SHP77 (cell line): ENCODE results near the gene NACC1.
"Not testable (repeated sequence)": the region's sequence is repeated elsewhere in the genome, so short reads cannot be mapped to it uniquely, and the experiment has no call there.

Source experiments
- DNase-seq, 2 experiments: peaks; one replicate each; lab custom pipeline; 2025; lab: John Stamatoyannopoulos, UW

Gene NACC1

GRCh38 chr19:13164343-13165161 is 46.5 kb downstream of the NACC1 start:
- DNase-seq = peak; percentile 43 to 70

DNA sequence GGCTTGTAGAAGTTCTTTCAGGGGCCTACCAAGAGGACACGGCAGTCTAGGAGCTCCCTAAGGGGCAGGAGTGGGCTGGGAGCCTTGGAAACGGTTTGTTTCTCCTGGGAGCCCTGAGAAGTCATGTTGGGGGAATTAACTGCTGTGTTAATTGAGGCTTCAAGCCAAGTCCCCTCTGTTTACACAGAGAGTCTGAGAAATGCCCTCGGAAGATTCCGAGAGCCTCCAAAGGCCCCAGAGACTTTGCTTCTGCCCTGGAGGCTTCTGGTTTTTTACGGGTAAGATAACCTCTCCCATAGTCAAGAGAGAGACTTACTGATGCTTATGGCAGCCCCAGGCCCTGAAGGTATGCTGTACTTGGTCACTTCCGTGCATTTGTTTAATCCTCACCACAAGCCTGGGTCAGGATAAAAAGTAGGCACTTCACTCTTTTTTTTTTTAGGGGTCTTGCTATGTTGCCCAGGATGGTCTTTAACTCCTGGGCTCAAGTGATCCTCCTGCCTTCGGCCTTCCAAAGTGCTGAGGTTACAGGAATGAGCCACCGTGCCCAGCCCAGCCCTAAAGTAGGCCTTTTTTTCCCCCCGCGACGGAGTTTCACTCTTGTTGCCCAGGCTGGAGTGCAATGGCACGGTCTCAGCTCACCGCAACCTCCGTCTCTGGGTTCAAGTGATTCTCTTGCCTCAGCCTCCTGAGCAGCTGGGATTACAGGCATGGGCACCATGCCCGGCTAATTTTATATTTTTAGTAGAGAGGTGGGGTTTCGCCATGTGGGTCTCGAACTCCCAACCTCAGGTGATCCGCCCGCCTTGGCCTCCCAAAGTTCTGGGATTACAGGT is 47.3 kb downstream of the NACC1 start:
- DNase-seq = no peak

DNA sequence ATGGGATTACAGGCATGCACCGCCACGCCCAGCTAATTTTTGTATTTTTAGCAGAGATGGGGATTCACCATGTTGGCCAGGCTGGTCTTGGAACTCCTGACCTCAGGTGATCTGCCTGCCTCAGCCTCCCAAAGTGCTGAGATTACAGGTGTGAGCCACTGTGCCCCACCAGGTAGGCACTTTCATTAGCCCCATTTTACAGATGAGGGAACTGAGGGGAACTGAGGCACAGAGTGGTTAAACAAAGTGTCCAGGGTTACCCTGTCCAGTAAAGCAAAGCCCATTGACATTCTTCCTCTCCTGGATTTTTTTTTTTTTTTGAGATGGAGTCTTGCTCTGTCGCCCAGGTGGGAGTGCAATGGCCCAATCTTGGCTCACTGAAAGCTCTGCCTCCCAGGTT is 48.1 kb downstream of the NACC1 start:
- not testable (repeated sequence) for DNase-seq

- DNase-seq = no peak
These were observed 51.7 kb downstream of the NACC1 start for GRCh38 chr19:13169769-13170168.

GRCh38 chr19:13171146-13171545 is 53.1 kb downstream of the NACC1 start:
- no peak for DNase-seq

DNA sequence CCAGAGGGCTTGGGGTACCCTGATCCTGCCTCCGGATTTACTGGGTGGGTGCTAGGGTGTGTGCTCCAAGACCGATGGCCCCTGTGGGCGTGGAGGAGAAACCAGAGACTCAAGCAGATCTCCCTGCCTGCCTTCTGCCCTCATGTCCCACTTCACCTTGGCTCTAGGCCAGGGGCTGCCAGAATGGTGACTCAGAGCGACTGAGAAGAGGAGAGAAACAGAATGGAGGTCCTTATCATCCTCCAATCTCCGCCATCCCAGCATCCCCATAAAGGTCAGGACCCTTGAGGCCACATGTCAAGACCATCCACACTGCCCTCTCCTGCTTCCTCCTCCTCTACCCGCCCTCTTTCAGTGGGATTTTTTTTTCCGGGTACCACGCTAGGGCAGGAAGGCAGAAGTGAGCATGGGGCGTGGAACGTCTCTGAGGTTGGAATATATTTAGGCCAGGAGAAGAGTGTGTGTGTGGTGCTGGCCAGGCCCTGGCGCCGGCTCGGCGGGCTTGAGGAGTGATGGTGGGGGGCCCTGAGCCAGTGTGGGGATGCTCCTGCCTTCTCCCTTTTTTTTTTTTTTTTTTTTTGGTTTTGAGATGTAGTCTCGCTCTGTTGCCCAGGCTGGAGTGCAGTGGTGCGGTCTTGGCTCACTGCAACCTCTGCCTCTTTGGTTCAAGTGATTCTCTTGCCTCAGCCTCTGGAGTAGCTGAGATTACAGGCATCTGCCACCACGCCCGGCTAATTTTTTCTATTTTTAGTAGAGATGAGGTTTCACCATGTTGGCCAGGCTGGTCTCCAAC is 54.5 kb downstream of the NACC1 start:
- peak; percentile 34 to 42 for DNase-seq

DNA sequence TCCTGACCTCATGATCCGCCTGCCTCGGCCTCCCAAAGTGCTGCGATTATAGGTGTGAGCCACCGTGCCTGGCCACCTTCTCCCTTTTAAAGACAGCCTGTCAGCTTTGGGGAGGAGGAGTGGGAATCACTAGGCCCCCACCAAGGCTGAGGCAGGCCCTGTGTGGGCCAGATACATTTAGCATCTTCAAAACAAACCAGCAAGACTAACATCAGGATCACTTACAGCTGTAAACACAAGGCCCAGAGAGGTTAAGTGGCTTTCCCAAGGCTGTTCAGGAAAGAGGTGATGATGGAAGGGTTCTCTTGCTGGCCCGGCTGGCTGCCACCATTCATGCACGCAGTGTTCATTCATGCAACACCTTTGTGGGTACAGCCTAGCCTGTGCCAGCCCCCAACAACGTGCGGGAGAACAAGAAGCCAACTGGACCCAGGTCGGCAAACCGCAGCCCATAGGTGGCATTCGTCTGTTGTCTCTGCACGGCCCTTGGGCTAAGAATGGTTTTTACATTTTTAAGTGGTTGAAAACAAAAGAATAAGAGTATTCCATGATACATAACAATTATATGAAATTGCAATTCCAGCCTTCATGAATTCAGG is 55.2 kb downstream of the NACC1 start:
- DNase-seq = no peak

GRCh38 chr19:13176345-13176744 is 58.3 kb downstream of the NACC1 start:
- no peak for DNase-seq

DNA sequence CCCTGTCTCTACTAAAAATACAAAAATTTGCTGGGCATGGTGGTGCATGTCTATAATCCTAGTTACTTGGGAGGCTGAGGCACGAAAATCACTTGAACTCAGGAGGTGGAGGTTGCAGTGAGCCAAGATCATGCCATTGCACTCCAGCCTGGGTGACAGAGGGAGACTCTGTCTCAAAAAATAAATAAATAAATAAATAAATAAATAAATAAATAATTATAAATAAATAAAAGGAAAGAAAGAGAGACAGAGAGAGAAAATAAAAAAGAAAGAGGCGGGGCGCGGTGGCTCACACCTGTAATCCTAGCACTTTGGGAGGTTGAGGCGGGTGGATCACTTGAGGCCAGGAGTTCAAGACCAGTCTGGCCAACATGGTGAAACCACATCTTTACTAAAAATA is 59.5 kb downstream of the NACC1 start:
- DNase-seq = not testable (repeated sequence)

GRCh38 chr19:13178291-13178690 is 60.2 kb downstream of the NACC1 start:
- not testable (repeated sequence) for DNase-seq

- DNase-seq = peak in 1 of 2 experiments; percentile 17
These were observed 63.8 kb downstream of the NACC1 start for GRCh38 chr19:13181747-13182388.

DNA sequence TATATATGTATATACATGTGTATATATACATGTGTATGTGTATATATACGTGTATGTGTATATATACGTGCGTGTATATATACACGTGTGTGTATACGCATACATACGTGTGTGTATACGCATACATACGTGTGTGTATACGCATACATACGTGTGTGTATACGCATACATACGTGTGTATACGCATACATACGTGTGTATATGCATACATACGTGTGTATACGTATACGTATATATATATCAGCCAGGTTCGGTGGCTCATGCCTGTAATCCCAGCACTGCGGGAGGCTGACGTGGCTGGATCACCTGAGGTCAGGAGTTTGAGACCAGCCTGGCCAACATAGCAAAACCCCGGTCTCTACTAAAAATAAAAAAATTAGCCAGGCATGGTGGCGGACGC is 66.9 kb downstream of the NACC1 start:
- DNase-seq = not testable (repeated sequence)

DNA sequence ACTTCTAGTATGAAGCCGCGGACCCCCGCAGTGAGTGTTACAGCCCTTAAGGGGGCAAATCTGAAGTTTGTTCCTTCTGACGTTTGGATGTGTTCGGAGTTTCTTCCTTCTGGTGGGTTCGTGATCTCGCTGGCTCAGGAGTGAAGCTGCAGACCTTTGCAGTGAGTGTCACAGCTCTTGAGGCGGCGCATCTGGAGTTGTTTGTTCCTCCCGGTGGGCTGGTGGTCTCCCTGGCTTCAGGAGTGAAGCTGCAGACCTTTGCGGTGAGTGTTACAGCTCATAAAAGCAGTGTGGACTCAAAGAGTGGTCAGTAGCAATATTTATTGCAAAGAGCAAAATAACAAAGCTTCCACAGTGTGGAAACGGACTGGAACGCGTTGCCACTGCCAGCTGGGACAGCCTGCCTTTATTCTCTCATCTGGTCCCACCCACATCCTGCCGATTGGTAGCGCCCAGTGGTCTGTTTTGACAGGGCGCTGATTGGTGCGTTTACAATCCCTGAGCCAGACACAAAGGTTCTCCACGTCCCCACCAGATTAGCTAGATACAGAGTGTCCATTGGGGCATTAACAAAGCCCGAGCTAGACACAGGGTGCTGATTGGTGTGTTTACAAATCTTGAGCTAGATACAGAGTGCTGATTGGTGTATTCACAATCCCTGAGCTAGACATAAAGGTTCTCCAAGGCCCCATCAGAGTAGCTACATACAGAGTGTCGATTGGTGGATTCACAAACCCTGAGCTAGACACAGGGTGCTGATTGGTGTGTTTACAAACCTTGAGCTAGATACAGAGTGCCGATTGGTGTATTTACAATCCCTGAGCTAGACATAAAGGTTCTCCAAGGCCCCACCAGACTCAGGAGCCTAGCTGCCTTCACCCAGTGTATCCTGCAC is 67.9 kb downstream of the NACC1 start:
- DNase-seq = not testable (repeated sequence)

- DNase-seq = not testable (repeated sequence)
These were observed 68.6 kb downstream of the NACC1 start for GRCh38 chr19:13186688-13187087.

DNA sequence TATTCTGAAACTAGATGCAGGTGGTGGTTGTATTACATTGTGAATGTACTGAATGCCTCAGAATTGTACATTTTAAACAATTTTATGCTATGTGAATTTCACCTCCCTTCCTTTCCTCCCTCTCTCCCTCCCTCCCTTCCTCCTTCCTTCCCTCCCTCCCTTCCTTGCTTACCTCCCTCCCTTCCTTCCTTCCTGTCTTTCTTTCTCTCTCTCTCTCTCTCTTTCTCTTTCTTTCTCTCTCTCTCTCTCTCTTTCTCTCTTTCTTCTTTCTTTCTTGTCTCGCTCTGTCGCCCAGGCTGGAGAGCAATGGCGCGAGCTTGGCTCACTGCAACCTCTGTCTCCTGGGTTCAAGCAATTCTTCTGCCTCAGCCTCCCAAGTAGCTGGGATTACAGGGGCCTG is 69.4 kb downstream of the NACC1 start:
- DNase-seq = no peak

DNA sequence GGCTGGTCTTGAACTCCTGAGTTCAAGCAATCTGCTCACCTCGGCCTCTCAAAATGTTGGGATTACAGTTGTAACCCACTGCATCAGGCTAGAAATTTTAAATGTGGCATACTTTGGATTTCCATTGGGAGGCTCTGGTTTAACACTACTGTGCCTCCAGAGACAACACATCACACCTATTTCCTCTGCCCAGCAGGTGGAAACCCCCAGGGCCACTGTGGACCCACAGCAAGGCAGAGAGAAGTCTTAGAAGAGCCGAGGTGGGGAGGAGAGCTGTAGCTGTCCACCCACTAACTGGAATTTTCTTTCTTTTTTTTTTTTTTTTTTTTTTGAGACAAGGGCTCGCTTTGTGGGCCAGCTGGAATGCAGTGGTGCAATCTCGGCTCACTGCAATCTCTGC is 71.5 kb downstream of the NACC1 start:
- no peak for DNase-seq
